Activated naive CD4-positive, alpha-beta T cell treated with anti-CD3 and anti-CD28 coated beads, Interleukin-2, amount 10 ng/mL, durations not matched to agents 7 days and 5 days (primary cell): Measurements from ENCODE around the gene MED13.

ENCODE experiments used
- CTCF ChIA-PET: fragments of 350-600 bp; sonication (Branson Sonifier 250); formaldehyde crosslinking; loops from one replicate; lab custom pipeline; 2021; ENCODE audit warnings: antibody characterized with exemption; lab: Charles Lee
- DNase-seq: peaks from one replicate; pipeline ENCODE4 v3.0.0-alpha.2; 2020
- H3K27ac Mint-ChIP-seq: one replicate; pipeline ENCODE4 v1.8.0; 2021; ENCODE audit warnings: mild to moderate bottlenecking, moderate library complexity, mixed read lengths
- H3K27me3 Mint-ChIP-seq: one replicate; pipeline ENCODE4 v1.8.0; 2021; ENCODE audit warnings: mild to moderate bottlenecking, mixed read lengths
- H3K36me3 Mint-ChIP-seq: one replicate; pipeline ENCODE4 v1.8.0; 2021; ENCODE audit warnings: mixed read lengths
- H3K4me1 Mint-ChIP-seq: one replicate; pipeline ENCODE4 v1.8.0; 2021; ENCODE audit warnings: mixed read lengths
- H3K4me3 Mint-ChIP-seq: one replicate; pipeline ENCODE4 v1.8.0; 2021; ENCODE audit warnings: mild to moderate bottlenecking, moderate library complexity, mixed read lengths
- H3K9me3 Mint-ChIP-seq: one replicate; pipeline ENCODE4 v1.8.0; 2021; ENCODE audit warnings: mixed read lengths

The MED13 gene

GRCh38 chr17:62059414-62059813 lies 5.7 kb downstream of the MED13 start:
- H3K4me1 Mint-ChIP-seq: peaks cover 38% of the 10 kb centered on the region
- peaks cover 38% of the 10 kb centered on the region for H3K36me3 Mint-ChIP-seq
- CTCF ChIA-PET: interaction anchor here (1.6 kb wide), 1 partner anchor 10 kb away, joined by 4 read pairs; no protein-coding TSS in a partner anchor

DNA sequence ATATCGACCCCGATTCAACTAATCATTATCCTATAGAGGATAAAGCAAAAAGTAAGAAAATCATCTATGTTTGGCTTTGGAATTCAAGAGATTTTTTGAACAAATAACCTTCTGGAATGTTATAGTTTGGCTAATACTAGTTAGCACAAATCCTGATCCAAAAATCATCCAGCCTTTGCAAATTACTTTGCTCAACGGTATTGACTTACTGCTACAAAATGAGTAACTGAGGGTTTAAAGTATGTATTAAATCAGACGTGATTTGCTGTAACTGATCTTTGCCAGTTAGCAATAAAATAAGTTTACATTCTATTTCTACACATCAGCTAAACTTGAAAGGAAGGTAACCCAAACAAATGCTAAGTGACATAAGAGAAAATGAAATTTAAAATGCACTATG lies 6.5 kb downstream of the MED13 start:
- H3K4me1 Mint-ChIP-seq: peaks cover 34% of the 10 kb centered on the region
- no peak overlapping the region for H3K27ac Mint-ChIP-seq

More at GRCh38 chr17:62059414-62059813, 5.7 kb downstream of the MED13 start:
- H3K27ac Mint-ChIP-seq: no peak overlapping the region
- no peak for DNase-seq
- no peaks in the 10 kb centered on the region for H3K27me3 Mint-ChIP-seq
- no peak overlapping the region for H3K4me3 Mint-ChIP-seq
- H3K9me3 Mint-ChIP-seq: no peaks in the 10 kb centered on the region

GRCh38 chr17:62057696-62058095 lies 7.4 kb downstream of the MED13 start:
- Mint-ChIP-seq H3K4me1 (peaks cover 26% of the 10 kb centered on the region), H3K27me3 (no peaks in the 10 kb centered on the region), H3K27ac (peak overlapping the region; percentile 12), H3K36me3 (peaks cover 38% of the 10 kb centered on the region), H3K4me3 (no peak overlapping the region), H3K9me3 (no peaks in the 10 kb centered on the region)
- no peak for DNase-seq
- CTCF ChIA-PET: no interaction called here

More for the DNA sequence above, 6.5 kb downstream of the MED13 start:
- Mint-ChIP-seq H3K27me3 (no peaks in the 10 kb centered on the region), H3K36me3 (peaks cover 37% of the 10 kb centered on the region), H3K9me3 (no peaks in the 10 kb centered on the region), H3K4me3 (no peak overlapping the region)
- CTCF ChIA-PET: interaction anchor here (1.6 kb wide), 1 partner anchor 9 kb away, joined by 4 read pairs; no protein-coding TSS in a partner anchor
- DNase-seq: no peak

- Mint-ChIP-seq H3K27me3 (no peaks in the 10 kb centered on the region), H3K27ac (no peak overlapping the region), H3K4me1 (peaks cover 11% of the 10 kb centered on the region), H3K36me3 (peaks cover 43% of the 10 kb centered on the region), H3K9me3 (no peaks in the 10 kb centered on the region), H3K4me3 (no peak overlapping the region)
- no peak for DNase-seq
- CTCF ChIA-PET: interaction anchor here (0.8 to 1.5 kb wide), 3 partner anchors 10 to 57 kb away, joined by 3 to 5 read pairs (median 3); no protein-coding TSS in a partner anchor
These were observed 12.2 kb downstream of the MED13 start for GRCh38 chr17:62052765-62053338.

GRCh38 chr17:62051053-62051452 lies 14.0 kb downstream of the MED13 start:
- CTCF ChIA-PET: no interaction called here
- Mint-ChIP-seq H3K36me3 (peaks cover 47% of the 10 kb centered on the region), H3K4me3 (no peak overlapping the region), H3K27me3 (no peaks in the 10 kb centered on the region), H3K27ac (peak overlapping the region; percentile 24), H3K4me1 (peaks cover 10% of the 10 kb centered on the region), H3K9me3 (no peaks in the 10 kb centered on the region)
- no peak for DNase-seq

- Mint-ChIP-seq H3K4me1 (peaks cover 10% of the 10 kb centered on the region), H3K9me3 (no peaks in the 10 kb centered on the region), H3K4me3 (no peak overlapping the region), H3K27ac (no peak overlapping the region), H3K27me3 (no peaks in the 10 kb centered on the region), H3K36me3 (peaks cover 57% of the 10 kb centered on the region)
- CTCF ChIA-PET: interaction anchor here (0.7 to 1.1 kb wide), 2 partner anchors 10 to 100 kb away, joined by 3 to 4 read pairs; no protein-coding TSS in a partner anchor
- DNase-seq: no peak
These were observed 15.8 kb downstream of the MED13 start for GRCh38 chr17:62049299-62049698.

DNA sequence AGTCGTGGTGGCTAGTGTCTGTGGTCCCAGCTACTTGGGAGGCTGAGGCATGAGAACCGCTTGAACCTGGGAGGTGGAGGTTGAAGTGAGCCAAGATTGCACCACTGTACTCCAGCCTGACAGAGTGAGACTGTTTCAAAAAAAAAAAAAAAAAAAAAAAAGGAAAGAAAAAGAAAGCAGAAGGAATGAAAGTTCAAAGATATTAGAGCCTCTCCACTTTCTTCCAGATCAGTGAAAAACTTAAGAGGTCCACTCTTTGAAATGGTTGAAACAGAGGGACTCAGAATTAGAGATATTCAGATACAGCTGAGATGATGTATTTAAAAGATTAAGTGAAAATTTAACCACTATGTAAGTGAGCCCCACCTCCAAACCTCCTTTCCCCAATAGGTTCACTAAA lies 16.8 kb downstream of the MED13 start:
- CTCF ChIA-PET: no interaction called here
- Mint-ChIP-seq H3K36me3 (peaks cover 55% of the 10 kb centered on the region), H3K4me1 (peaks cover 10% of the 10 kb centered on the region), H3K27ac (no peak overlapping the region), H3K27me3 (no peaks in the 10 kb centered on the region), H3K9me3 (no peaks in the 10 kb centered on the region), H3K4me3 (no peak overlapping the region)
- DNase-seq: no peak

- Mint-ChIP-seq H3K27me3 (no peaks in the 10 kb centered on the region), H3K27ac (no peak overlapping the region), H3K9me3 (no peaks in the 10 kb centered on the region), H3K4me3 (no peak overlapping the region), H3K36me3 (peaks cover 45% of the 10 kb centered on the region), H3K4me1 (peaks cover 9% of the 10 kb centered on the region)
- no peak for DNase-seq
- CTCF ChIA-PET: interaction anchor here (1.8 kb wide), 1 partner anchor 20 kb away, joined by 5 read pairs; no protein-coding TSS in a partner anchor
These were observed 19.6 kb downstream of the MED13 start for GRCh38 chr17:62045517-62045916.

DNA sequence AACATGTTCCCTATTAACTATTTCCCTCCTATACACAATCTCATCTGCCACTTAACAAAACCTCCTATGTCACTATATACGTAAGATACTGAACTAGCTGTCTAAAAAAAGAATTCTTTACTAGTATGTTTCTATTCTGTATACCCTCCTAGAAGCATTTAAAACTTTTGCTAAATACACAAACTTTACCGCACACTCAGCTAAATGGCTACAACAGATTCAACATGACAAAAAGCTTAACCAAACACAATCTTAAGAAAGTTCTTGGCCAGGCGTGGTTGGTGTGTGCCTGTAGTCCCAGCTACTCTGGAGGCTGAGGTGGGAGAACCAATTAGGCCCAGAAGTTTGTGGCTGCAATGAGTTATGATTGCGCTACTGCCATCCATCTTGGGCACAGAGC lies 20.0 kb downstream of the MED13 start:
- Mint-ChIP-seq H3K36me3 (peaks cover 43% of the 10 kb centered on the region), H3K9me3 (no peaks in the 10 kb centered on the region), H3K27ac (no peak overlapping the region), H3K27me3 (no peaks in the 10 kb centered on the region), H3K4me1 (peaks cover 10% of the 10 kb centered on the region), H3K4me3 (no peak overlapping the region)
- DNase-seq: no peak
- CTCF ChIA-PET: interaction anchor here (1.8 kb wide), 1 partner anchor 21 kb away, joined by 5 read pairs; no protein-coding TSS in a partner anchor

GRCh38 chr17:62043602-62044001 lies 21.5 kb downstream of the MED13 start:
- H3K36me3 Mint-ChIP-seq: peaks cover 42% of the 10 kb centered on the region
- peaks cover 11% of the 10 kb centered on the region for H3K4me1 Mint-ChIP-seq
- H3K27ac Mint-ChIP-seq: no peak overlapping the region
- H3K27me3 Mint-ChIP-seq: no peaks in the 10 kb centered on the region
- no peaks in the 10 kb centered on the region for H3K9me3 Mint-ChIP-seq
- H3K4me3 Mint-ChIP-seq: no peak overlapping the region
- no peak for DNase-seq
- CTCF ChIA-PET: interaction anchor here (0.7 kb wide), 1 partner anchor 9 kb away, joined by 3 read pairs; no protein-coding TSS in a partner anchor

GRCh38 chr17:62043140-62043539 lies 21.9 kb downstream of the MED13 start:
- Mint-ChIP-seq H3K27me3 (no peaks in the 10 kb centered on the region), H3K4me3 (no peak overlapping the region), H3K4me1 (peaks cover 11% of the 10 kb centered on the region), H3K36me3 (peaks cover 39% of the 10 kb centered on the region), H3K9me3 (no peaks in the 10 kb centered on the region), H3K27ac (no peak overlapping the region)
- no peak for DNase-seq
- CTCF ChIA-PET: no interaction called here

GRCh38 chr17:62038248-62038647 lies 26.8 kb downstream of the MED13 start:
- no peaks in the 10 kb centered on the region for H3K27me3 Mint-ChIP-seq
- H3K36me3 Mint-ChIP-seq: peaks cover 34% of the 10 kb centered on the region
- peaks cover 11% of the 10 kb centered on the region for H3K4me1 Mint-ChIP-seq
- no peak for DNase-seq
- H3K9me3 Mint-ChIP-seq: no peaks in the 10 kb centered on the region
- CTCF ChIA-PET: no interaction called here
- H3K27ac Mint-ChIP-seq: no peak overlapping the region
- no peak overlapping the region for H3K4me3 Mint-ChIP-seq

DNA sequence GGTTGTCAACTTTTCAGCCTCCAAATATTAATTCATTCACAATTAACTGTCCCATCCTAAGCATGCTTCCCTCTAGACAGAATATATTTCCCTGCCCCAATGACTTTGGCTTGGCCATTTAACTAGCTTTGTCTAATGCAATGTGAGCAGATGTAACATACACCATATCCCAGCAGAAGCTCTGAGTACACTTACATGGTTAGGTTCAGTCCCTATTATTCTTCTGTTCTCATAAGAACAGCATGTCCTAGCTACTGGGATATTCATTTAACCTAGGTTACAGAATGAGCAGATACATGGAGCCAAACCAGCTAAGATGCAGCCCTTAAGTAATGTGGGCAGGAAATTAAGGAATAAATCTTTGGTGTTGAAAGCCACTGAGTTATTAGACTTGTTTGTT lies 31.8 kb downstream of the MED13 start:
- Mint-ChIP-seq H3K27me3 (no peaks in the 10 kb centered on the region), H3K4me3 (no peak overlapping the region), H3K4me1 (no peaks in the 10 kb centered on the region), H3K27ac (no peak overlapping the region), H3K36me3 (peaks cover 38% of the 10 kb centered on the region), H3K9me3 (no peaks in the 10 kb centered on the region)
- CTCF ChIA-PET: no interaction called here
- no peak for DNase-seq

DNA sequence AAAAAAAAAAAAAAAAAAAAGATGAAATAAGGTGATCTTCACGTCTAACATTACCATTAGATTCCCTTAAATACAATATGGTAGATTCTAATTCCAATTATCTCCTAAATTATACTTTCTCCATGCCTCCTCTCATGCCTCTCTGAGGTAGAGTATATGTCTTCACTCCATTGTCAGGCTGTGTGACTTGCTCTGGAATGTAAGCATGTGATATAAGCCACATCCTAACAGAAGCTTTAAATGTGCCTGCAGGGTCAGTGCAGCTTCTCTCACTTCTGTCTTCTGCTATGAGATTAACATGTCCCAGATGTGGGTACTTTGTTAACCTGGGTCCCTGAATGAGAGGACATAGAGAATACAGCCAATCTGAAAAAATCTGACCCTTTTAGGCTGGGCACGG lies 32.6 kb downstream of the MED13 start:
- Mint-ChIP-seq H3K27me3 (no peaks in the 10 kb centered on the region), H3K9me3 (no peaks in the 10 kb centered on the region), H3K27ac (no peak overlapping the region), H3K36me3 (peaks cover 45% of the 10 kb centered on the region), H3K4me1 (no peaks in the 10 kb centered on the region), H3K4me3 (no peak overlapping the region)
- CTCF ChIA-PET: no interaction called here
- no peak for DNase-seq

DNA sequence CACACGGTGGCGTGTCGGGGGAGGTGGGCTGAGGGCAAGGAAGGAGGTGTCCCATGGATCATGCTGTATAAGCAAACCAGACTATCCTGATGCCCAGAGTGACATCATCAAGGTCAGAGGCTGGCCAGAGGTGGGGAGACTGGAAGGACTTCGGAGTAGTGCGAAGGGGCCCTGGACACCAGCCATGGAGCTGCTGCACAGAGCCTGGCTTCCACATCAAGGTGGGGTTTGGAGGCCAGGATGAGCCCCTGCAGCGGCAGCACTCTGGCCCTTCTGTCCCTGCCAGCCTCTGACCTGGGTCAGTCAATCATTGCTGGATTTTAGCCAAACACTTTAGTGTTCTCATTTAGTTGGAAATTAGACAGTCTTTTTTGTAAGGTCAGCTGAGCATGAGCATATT lies 34.8 kb downstream of the MED13 start:
- CTCF ChIA-PET: no interaction called here
- Mint-ChIP-seq H3K27ac (no peak overlapping the region), H3K4me3 (no peak overlapping the region), H3K9me3 (no peaks in the 10 kb centered on the region), H3K36me3 (peaks cover 50% of the 10 kb centered on the region), H3K4me1 (no peaks in the 10 kb centered on the region), H3K27me3 (no peaks in the 10 kb centered on the region)
- DNase-seq: no peak
